Measurements from ENCODE around the gene MAGEB10. TPM values are rescaled to one million over a fixed set of nuclear protein-coding genes. Genes with fewer than 3 reads are reported as not detected.

The MAGEB10 gene
- total and polyA plus RNA-seq, 2 donors (not counting 1 experiment from before 2014, with no cell fraction given) = not detected

GRCh38 chrX:27775984-27776383 lies 31.8 kb upstream of the MAGEB10 start:
- TF ChIP-seq EZH2 (IDR thresholded peaks at IDR 0.05; ENCODE audit: low read length, missing control alignments) (no peak), CTCF (conservative IDR thresholded peaks at IDR 0.05 in 1 of 2, IDR thresholded peaks at IDR 0.05 in 1 of 2; ENCODE audit: low read depth in 1 of 2, low read length in 2 of 2) (no peak)
- DNase-seq (ENCODE audit: low read depth in 2 of 2) = no peak
- no peaks in the 10 kb centered on the region for H3K79me2 ChIP-seq (ENCODE audit: control insufficient read depth, insufficient read depth, low read length)
- H2AFZ ChIP-seq (ENCODE audit: low read length) = no peak overlapping the region
- H3K4me1 ChIP-seq (ENCODE audit: control insufficient read depth, extremely low read depth, insufficient read depth, low read length) = no peaks in the 10 kb centered on the region
- no peaks in the 10 kb centered on the region for H4K20me1 ChIP-seq (ENCODE audit: control insufficient read depth, extremely low read depth, insufficient read depth, low read length)
- no peaks in the 10 kb centered on the region for H3K9me3 ChIP-seq (ENCODE audit: control insufficient read depth, insufficient read depth, low read depth, low read length)
- no peak overlapping the region for H3K27ac ChIP-seq (ENCODE audit: insufficient read depth, low read length)
- H3K9ac ChIP-seq (ENCODE audit: insufficient read depth, low read length) = no peak overlapping the region
- H3K4me2 ChIP-seq (ENCODE audit: extremely low read depth, insufficient read depth, low read length) = no peak overlapping the region
- H3K36me3 ChIP-seq (ENCODE audit: control insufficient read depth, insufficient read depth, low read length) = no peaks in the 10 kb centered on the region
- H3K27me3 ChIP-seq (ENCODE audit: control insufficient read depth, insufficient read depth, low read length) = no peaks in the 10 kb centered on the region
- H3K4me3 ChIP-seq (replicated peaks in 1 of 4; ENCODE audit: control extremely low read depth in 1 of 4, insufficient read depth in 1 of 4, low read depth in 3 of 4, low read length in 4 of 4) = no peak overlapping the region

GRCh38 chrX:27796640-27797257 lies 11.0 kb upstream of the MAGEB10 start:
- Histone ChIP-seq H3K27ac (ENCODE audit: insufficient read depth, low read length) (no peak overlapping the region), H3K4me2 (ENCODE audit: extremely low read depth, insufficient read depth, low read length) (no peak overlapping the region), H3K27me3 (ENCODE audit: control insufficient read depth, insufficient read depth, low read length) (no peaks in the 10 kb centered on the region), H4K20me1 (ENCODE audit: control insufficient read depth, extremely low read depth, insufficient read depth, low read length) (no peaks in the 10 kb centered on the region), H3K4me1 (ENCODE audit: control insufficient read depth, extremely low read depth, insufficient read depth, low read length) (no peaks in the 10 kb centered on the region), H3K9me3 (ENCODE audit: control insufficient read depth, insufficient read depth, low read depth, low read length) (no peaks in the 10 kb centered on the region), H2AFZ (ENCODE audit: low read length) (no peak overlapping the region), H3K36me3 (ENCODE audit: control insufficient read depth, insufficient read depth, low read length) (no peaks in the 10 kb centered on the region), H3K9ac (ENCODE audit: insufficient read depth, low read length) (no peak overlapping the region), H3K4me3 (replicated peaks in 1 of 4; ENCODE audit: control extremely low read depth in 1 of 4, insufficient read depth in 1 of 4, low read depth in 3 of 4, low read length in 4 of 4) (no peak overlapping the region), H3K79me2 (ENCODE audit: control insufficient read depth, insufficient read depth, low read length) (no peaks in the 10 kb centered on the region)
- TF ChIP-seq CTCF (conservative IDR thresholded peaks at IDR 0.05 in 1 of 2, IDR thresholded peaks at IDR 0.05 in 1 of 2; ENCODE audit: low read depth in 1 of 2, low read length in 2 of 2) (no peak), EZH2 (IDR thresholded peaks at IDR 0.05; ENCODE audit: low read length, missing control alignments) (no peak)
- no peak for DNase-seq (ENCODE audit: low read depth in 2 of 2)

GRCh38 chrX:27797575-27797974 lies 10.2 kb upstream of the MAGEB10 start:
- Histone ChIP-seq H3K4me2 (ENCODE audit: extremely low read depth, insufficient read depth, low read length) (no peak overlapping the region), H3K4me1 (ENCODE audit: control insufficient read depth, extremely low read depth, insufficient read depth, low read length) (no peaks in the 10 kb centered on the region), H3K79me2 (ENCODE audit: control insufficient read depth, insufficient read depth, low read length) (no peaks in the 10 kb centered on the region), H4K20me1 (ENCODE audit: control insufficient read depth, extremely low read depth, insufficient read depth, low read length) (no peaks in the 10 kb centered on the region), H2AFZ (ENCODE audit: low read length) (no peak overlapping the region), H3K27ac (ENCODE audit: insufficient read depth, low read length) (no peak overlapping the region), H3K9ac (ENCODE audit: insufficient read depth, low read length) (no peak overlapping the region), H3K36me3 (ENCODE audit: control insufficient read depth, insufficient read depth, low read length) (no peaks in the 10 kb centered on the region), H3K9me3 (ENCODE audit: control insufficient read depth, insufficient read depth, low read depth, low read length) (no peaks in the 10 kb centered on the region), H3K4me3 (replicated peaks in 1 of 4; ENCODE audit: control extremely low read depth in 1 of 4, insufficient read depth in 1 of 4, low read depth in 3 of 4, low read length in 4 of 4) (no peak overlapping the region), H3K27me3 (ENCODE audit: control insufficient read depth, insufficient read depth, low read length) (no peaks in the 10 kb centered on the region)
- DNase-seq (ENCODE audit: low read depth in 2 of 2) = no peak
- TF ChIP-seq EZH2 (IDR thresholded peaks at IDR 0.05; ENCODE audit: low read length, missing control alignments) (no peak), CTCF (conservative IDR thresholded peaks at IDR 0.05 in 1 of 2, IDR thresholded peaks at IDR 0.05 in 1 of 2; ENCODE audit: low read depth in 1 of 2, low read length in 2 of 2) (no peak)

Measured in fibroblast of lung (primary cell).